ENCODE measurements around the gene ELP4.

ELP4 gene

DNA sequence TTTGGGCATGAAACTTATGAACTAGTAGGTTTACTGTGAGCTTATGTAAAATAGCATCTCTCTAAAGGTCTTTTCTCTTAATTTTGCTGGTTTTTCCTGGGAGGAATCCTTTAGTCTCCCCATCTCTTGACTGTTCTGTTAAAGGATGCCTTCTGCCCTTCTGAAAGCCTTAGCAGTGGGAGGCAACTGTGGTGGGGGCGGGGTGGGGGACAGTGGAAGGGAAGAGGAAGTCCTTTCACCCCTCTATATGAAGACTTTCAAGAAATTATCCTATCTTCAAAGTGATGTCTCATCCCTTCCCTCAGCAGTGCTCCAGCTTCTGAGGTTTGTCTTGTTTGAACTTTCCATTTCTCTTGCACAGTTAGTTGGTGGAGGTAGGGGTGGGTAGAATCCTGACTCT, 73.1 kb downstream of the ELP4 start:
- H3K27me3 ChIP-seq: no peaks in the 10 kb centered on the region
- peaks cover 0 to 7% (median 0%) of the 10 kb centered on the region in 11 experiments; a peak in 3 of 22 replicates for H3K9me3 ChIP-seq (replicated peaks in 1 of 11)
- no peak overlapping the region for H3K9ac ChIP-seq
- no peak for TF ChIP-seq Cebpa-rat (IDR thresholded peaks at IDR 0.05)
- H3K4me1 ChIP-seq: no peaks in the 10 kb centered on the region; a peak in 1 of 20 replicates
- H3K4me3 ChIP-seq: no peak overlapping the region
- no peaks in the 10 kb centered on the region for H3K36me3 ChIP-seq
- H3K4me2 ChIP-seq: no peak overlapping the region
- H4K20me1 ChIP-seq: no peaks in the 10 kb centered on the region; a peak in 1 of 22 replicates
- no peak overlapping the region for H3K27ac ChIP-seq

DNA sequence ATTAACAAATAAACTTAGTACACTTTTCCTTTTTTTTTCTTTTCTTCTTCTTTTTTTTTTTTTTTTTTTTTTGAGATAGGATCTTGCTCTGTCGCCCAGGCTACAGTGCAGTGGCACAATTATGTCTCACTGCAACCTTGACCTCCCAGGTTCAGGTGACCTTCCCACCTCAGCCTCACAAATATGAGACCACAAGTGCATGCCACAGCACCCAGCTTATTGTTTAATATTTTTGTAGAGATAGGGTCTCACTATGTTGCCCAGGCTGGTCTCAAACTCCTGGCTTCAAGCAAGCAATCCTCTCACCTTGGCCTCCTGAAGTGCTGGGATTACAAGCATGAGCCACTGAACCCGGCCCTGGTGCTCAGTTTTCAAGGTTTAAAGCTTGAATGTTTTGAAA, 88.9 kb downstream of the ELP4 start:
- Histone ChIP-seq H3K4me2 (no peak overlapping the region), H3K4me3 (no peak overlapping the region), H3K27me3 (no peaks in the 10 kb centered on the region), H3K9me3 (replicated peaks in 1 of 11) (peaks cover 0 to 12% (median 4%) of the 10 kb centered on the region in 11 experiments; a peak in 7 of 22 replicates), H3K4me1 (no peaks in the 10 kb centered on the region), H3K9ac (no peak overlapping the region), H4K20me1 (no peaks in the 10 kb centered on the region), H3K36me3 (peaks cover 0 to 41% (median 14%) of the 10 kb centered on the region in 11 experiments; a peak in 13 of 22 replicates), H3K27ac (no peak overlapping the region)
- no peak for TF ChIP-seq Cebpa-rat (IDR thresholded peaks at IDR 0.05)

DNA sequence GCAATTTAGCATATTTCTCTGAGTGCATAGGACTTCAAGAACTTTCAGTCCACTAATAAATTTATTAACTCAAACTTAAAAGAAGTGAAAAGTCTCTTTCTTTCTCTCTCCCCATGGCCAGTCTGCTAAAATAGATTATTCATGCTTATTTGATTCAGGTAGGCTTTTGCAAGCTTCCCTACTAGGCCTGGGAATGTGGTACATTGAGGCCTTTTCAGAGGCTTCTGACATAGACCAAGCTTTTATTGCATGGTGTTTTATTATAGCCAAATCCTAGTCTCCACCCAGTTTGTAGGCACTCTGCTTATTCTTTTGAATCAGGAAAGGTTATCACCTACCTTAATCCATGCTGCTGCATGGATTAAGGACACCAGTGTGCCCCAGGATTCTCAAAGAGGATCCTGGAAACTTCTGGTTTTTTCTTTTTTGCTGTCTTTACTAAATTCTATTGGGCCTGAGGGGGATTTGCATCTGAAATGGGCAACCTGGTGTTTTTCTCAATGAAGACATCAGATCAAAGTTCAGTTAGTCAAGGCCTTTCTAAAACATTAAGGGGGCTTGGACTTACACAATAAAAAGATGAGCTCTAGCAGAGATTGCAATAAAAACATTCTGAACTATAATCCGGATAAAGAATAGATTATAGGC, 92.2 kb downstream of the ELP4 start:
- H3K9ac ChIP-seq: no peak overlapping the region
- no peaks in the 10 kb centered on the region for H3K4me1 ChIP-seq
- H4K20me1 ChIP-seq: no peaks in the 10 kb centered on the region
- no peaks in the 10 kb centered on the region for H3K27me3 ChIP-seq
- peaks cover under 1 to 26% (median 12%) of the 10 kb centered on the region in 11 experiments; a peak in 12 of 22 replicates for H3K36me3 ChIP-seq
- TF ChIP-seq Cebpa-rat (IDR thresholded peaks at IDR 0.05): no peak
- H3K27ac ChIP-seq: no peak overlapping the region
- H3K4me2 ChIP-seq: no peak overlapping the region
- peaks cover 0 to 12% (median 4%) of the 10 kb centered on the region in 11 experiments; a peak in 7 of 22 replicates for H3K9me3 ChIP-seq (replicated peaks in 1 of 11)
- no peak overlapping the region for H3K4me3 ChIP-seq

DNA sequence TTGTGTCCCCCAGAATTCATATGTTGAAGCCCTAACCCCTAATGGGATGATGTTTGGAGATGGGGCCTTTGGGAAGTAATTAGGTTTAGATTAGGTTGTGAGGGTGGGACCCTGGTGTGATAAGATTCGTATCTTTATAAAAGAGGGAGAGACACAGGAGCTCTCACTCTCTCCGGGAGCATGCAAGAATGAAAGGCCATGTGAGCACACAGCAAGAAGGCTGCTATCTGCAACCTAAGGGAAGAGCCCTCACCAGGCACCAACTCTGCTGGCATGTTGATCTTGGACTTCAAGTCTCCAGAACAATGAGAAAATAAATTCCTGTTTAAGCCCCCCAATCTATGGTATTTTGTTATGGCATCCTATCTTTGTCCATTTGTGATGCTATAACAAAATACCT, 97.3 kb downstream of the ELP4 start:
- Histone ChIP-seq H3K36me3 (peaks cover 0 to 14% (median 8%) of the 10 kb centered on the region in 11 experiments; a peak in 6 of 22 replicates), H3K4me1 (peaks cover 0 to 16% (median 11%) of the 10 kb centered on the region in 10 experiments; a peak in 14 of 20 replicates), H3K9ac (no peak overlapping the region), H3K4me3 (no peak overlapping the region), H3K27me3 (no peaks in the 10 kb centered on the region), H3K4me2 (no peak overlapping the region), H3K9me3 (replicated peaks in 1 of 11) (peaks cover 0 to 5% (median 0%) of the 10 kb centered on the region in 11 experiments; a peak in 4 of 22 replicates), H4K20me1 (no peaks in the 10 kb centered on the region), H3K27ac (no peak overlapping the region)
- no peak for TF ChIP-seq Cebpa-rat (IDR thresholded peaks at IDR 0.05)

DNA sequence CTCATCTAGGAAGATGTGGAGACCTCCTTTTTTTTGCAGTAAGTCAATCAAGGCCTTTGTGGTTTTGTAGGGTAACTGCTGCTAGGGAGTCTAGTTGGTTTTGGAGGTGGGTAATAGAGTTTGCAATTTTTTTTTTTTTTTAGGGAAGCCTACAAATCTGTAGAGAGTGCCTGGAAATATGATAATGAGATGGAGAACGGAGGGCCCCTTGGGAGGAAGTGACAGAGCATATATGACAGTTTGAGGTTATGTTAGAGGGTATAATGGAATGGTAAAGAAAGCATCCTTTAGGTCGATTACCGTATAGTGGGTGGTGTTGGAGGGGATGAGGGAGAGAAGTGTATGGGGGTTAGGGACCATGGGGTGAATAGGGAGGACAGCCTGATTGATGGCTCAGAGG, 98.3 kb downstream of the ELP4 start:
- peaks cover 0 to 5% (median 0%) of the 10 kb centered on the region in 11 experiments; a peak in 4 of 22 replicates for H3K9me3 ChIP-seq (replicated peaks in 1 of 11)
- H4K20me1 ChIP-seq: no peaks in the 10 kb centered on the region
- no peaks in the 10 kb centered on the region for H3K27me3 ChIP-seq
- peaks cover 0 to 25% (median 18%) of the 10 kb centered on the region in 10 experiments; a peak in 14 of 20 replicates for H3K4me1 ChIP-seq
- H3K36me3 ChIP-seq: peaks cover 0 to 14% (median 8%) of the 10 kb centered on the region in 11 experiments; a peak in 6 of 22 replicates
- H3K27ac ChIP-seq: no peak overlapping the region
- no peak overlapping the region for H3K4me3 ChIP-seq
- TF ChIP-seq Cebpa-rat (IDR thresholded peaks at IDR 0.05): no peak
- H3K4me2 ChIP-seq: peak overlapping the region in 7 of 11 experiments; percentile 8 to 49 (median 25); a peak in 8 of 22 replicates
- no peak overlapping the region for H3K9ac ChIP-seq

DNA sequence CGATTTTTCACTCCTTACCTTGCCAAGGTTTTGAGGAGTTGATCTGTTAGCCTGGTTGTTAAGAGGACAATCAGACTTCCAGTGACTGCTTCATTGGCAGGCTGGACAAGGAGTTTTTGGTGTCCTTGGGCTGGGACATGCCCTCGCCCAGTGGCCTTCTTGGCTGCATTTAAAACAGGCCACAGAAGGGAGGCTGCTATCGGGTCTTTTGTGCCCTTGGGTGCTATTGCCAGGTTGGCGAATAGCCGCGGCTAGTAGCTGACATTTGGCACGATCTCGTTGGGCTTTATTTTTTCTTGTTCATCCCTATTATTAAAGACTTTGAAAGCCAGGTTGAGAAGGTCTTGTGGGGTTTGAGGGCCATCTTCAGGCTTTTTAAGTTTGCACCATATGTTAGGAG, 99.4 kb downstream of the ELP4 start:
- Histone ChIP-seq H3K27ac (no peak overlapping the region), H3K36me3 (peaks cover 0 to 14% (median 8%) of the 10 kb centered on the region in 11 experiments; a peak in 6 of 22 replicates), H3K27me3 (no peaks in the 10 kb centered on the region), H3K4me1 (peaks cover 0 to 25% (median 18%) of the 10 kb centered on the region in 10 experiments; a peak in 14 of 20 replicates), H3K9ac (no peak overlapping the region), H3K4me3 (no peak overlapping the region), H4K20me1 (no peaks in the 10 kb centered on the region), H3K9me3 (replicated peaks in 1 of 11) (peaks cover 0 to 5% (median 0%) of the 10 kb centered on the region in 11 experiments; a peak in 4 of 22 replicates), H3K4me2 (no peak overlapping the region)
- no peak for TF ChIP-seq Cebpa-rat (IDR thresholded peaks at IDR 0.05)

DNA sequence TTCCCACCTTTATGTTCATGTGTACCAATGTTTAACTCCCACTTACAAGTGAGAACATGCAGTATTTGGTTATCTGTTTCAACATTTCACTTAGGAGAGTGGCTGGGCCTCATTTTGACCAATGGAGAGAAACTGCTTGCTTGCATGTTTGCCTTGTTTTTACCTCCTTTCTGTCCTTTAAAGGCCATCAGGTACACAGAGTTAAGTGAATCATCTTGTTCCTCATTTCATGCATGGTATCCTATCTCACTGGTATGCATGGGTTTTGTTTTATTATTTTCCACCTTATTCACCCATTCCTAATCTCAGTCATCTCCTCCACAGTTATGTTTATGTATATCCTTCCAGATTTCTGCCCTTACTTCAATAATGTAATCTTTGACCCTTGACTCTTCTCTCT, 101.0 kb downstream of the ELP4 start:
- Histone ChIP-seq H3K27me3 (no peaks in the 10 kb centered on the region), H3K36me3 (peaks cover 0 to 23% (median 8%) of the 10 kb centered on the region in 11 experiments; a peak in 6 of 22 replicates), H3K4me3 (no peak overlapping the region), H3K4me2 (no peak overlapping the region), H4K20me1 (no peaks in the 10 kb centered on the region), H3K4me1 (peaks cover 0 to 25% (median 18%) of the 10 kb centered on the region in 10 experiments; a peak in 14 of 20 replicates), H3K9ac (no peak overlapping the region), H3K9me3 (replicated peaks in 1 of 11) (peaks cover 0 to 5% (median 0%) of the 10 kb centered on the region in 11 experiments; a peak in 4 of 22 replicates), H3K27ac (no peak overlapping the region)
- no peak for TF ChIP-seq Cebpa-rat (IDR thresholded peaks at IDR 0.05)

DNA sequence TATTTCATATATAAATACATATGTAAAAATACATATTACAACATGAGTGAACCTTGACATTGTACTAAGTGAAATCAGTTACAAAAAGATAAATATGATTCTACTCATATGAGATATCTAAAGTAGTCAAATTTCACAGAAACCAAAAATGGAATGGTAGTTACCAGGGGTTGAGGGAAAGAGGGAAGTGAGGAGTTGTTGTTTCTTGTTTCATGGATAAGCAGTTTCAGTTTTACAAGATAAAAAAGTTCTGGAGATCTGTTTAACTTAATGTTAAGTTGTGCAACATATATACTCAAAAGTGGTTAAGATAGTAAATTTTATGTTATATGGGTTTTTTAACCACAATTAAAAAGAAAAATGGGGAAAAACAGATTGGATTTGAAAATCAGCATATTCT, 107.7 kb downstream of the ELP4 start:
- Histone ChIP-seq H3K27me3 (no peaks in the 10 kb centered on the region), H3K4me1 (peaks cover 0 to 6% (median 4%) of the 10 kb centered on the region in 10 experiments; a peak in 13 of 20 replicates), H3K36me3 (0 out of 22 replicates have a peak, but pooled peaks cover 0 to 9% (median 0%) of the 10 kb centered on the region in 11 experiments), H3K4me3 (no peak overlapping the region), H3K4me2 (peak overlapping the region in 1 of 11 experiments; percentile 7; a peak in 1 of 22 replicates), H3K27ac (no peak overlapping the region), H3K9me3 (replicated peaks in 1 of 11) (no peaks in the 10 kb centered on the region), H4K20me1 (no peaks in the 10 kb centered on the region), H3K9ac (no peak overlapping the region)
- TF ChIP-seq Cebpa-rat (IDR thresholded peaks at IDR 0.05): no peak

DNA sequence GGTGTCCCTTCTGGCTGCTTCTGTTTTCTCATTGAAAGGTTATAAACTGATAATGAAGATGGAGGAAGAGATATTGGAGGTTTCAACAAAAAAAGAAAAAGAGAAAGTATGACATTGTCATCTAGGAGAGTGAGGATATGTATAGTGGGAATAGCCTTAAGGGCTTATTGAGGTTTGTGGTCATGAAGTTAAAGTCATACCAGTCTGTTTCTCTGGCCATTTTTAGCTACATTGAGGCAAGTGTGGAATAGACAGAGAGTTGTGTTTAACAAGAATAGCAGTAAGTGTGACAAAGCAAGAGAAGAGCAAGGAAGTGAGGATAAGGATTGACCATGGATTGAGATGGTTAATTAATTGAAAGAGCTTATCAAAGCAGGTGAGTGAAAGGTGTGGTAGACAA, 110.4 kb downstream of the ELP4 start:
- no peak overlapping the region for H3K4me3 ChIP-seq
- no peaks in the 10 kb centered on the region for H3K9me3 ChIP-seq (replicated peaks in 1 of 11)
- H3K9ac ChIP-seq: no peak overlapping the region
- no peaks in the 10 kb centered on the region for H4K20me1 ChIP-seq
- H3K27me3 ChIP-seq: no peaks in the 10 kb centered on the region
- H3K4me1 ChIP-seq: peaks cover 0 to 3% (median 0%) of the 10 kb centered on the region in 10 experiments; a peak in 1 of 20 replicates
- no peaks in the 10 kb centered on the region for H3K36me3 ChIP-seq
- no peak overlapping the region for H3K27ac ChIP-seq
- H3K4me2 ChIP-seq: no peak overlapping the region
- TF ChIP-seq Cebpa-rat (IDR thresholded peaks at IDR 0.05): no peak
